Lung (tissue), 12 donors: ENCODE data around the gene HOXA9. TPM values are rescaled to one million over a fixed set of nuclear protein-coding genes. Genes with fewer than 3 reads are reported as not detected.

ENCODE experiments used
- ATAC-seq: fragments of 200-7000 bp; cut with Tn5 transposase; one replicate; pipeline ENCODE4 v1.9.1; 2020; ENCODE audit warnings: moderate number of reproducible peaks; ENCODE audit not compliant: insufficient read depth, low FRiP score
- DNase-seq, 3 donors: peaks; one replicate each; pipeline ENCODE4 v3.0.0-alpha.2; 2013 to 2017
- H3K27ac ChIP-seq, 2 donors: one replicate each; pipeline ENCODE4 v1.5.1; 2013; ENCODE audit warnings: mild to moderate bottlenecking in 2 of 2, moderate library complexity in 2 of 2, control low read depth in 1 of 2, inconsistent platforms in 1 of 2, low read depth in 1 of 2, low read length in 1 of 2
- H3K27me3 ChIP-seq, 3 donors: one replicate each; pipeline ENCODE4 v1.5.1; 2013; ENCODE audit warnings: low read length in 2 of 3; ENCODE audit not compliant: control insufficient read depth in 3 of 3, insufficient read depth in 3 of 3
- H3K36me3 ChIP-seq, 4 donors: one replicate each; pipeline ENCODE4 v1.5.1; 2013; ENCODE audit warnings: low read length in 4 of 4, mild to moderate bottlenecking in 1 of 4, moderate library complexity in 1 of 4; ENCODE audit not compliant: control insufficient read depth in 4 of 4, insufficient read depth in 4 of 4
- H3K4me1 ChIP-seq, 5 donors: one replicate each; pipeline ENCODE4 v1.5.1; 2013; ENCODE audit warnings: low read length in 5 of 5, mild to moderate bottlenecking in 2 of 5, moderate library complexity in 1 of 5; ENCODE audit not compliant: control insufficient read depth in 5 of 5, insufficient read depth in 5 of 5
- H3K4me3 ChIP-seq: one replicate; pipeline ENCODE4 v1.5.1; 2013; ENCODE audit warnings: mild to moderate bottlenecking, control low read depth, moderate library complexity
- H3K9ac ChIP-seq, 2 donors: one replicate each; pipeline ENCODE4 v1.5.1; 2013; ENCODE audit warnings: low read length in 2 of 2, control low read depth in 1 of 2; ENCODE audit not compliant: insufficient read depth in 1 of 2
- H3K9me3 ChIP-seq, 4 donors: one replicate each; pipeline ENCODE4 v1.5.1; 2013; ENCODE audit warnings: low read length in 3 of 4, mild to moderate bottlenecking in 1 of 4, moderate library complexity in 1 of 4; ENCODE audit not compliant: control insufficient read depth in 4 of 4, insufficient read depth in 3 of 4
- CTCF ChIP-seq: IDR thresholded peaks from 2 replicates; pipeline ENCODE4 v1.5.1; 2012; ENCODE audit warnings: mild to moderate bottlenecking; ENCODE audit errors: control extremely low read depth, extremely low read depth
- WGBS, 2 donors: extraction: QIAGEN DNeasy Blood & Tissue Kit; methylation state at CpG; one replicate each; pipeline ENCODE4 v1.1.7; 2013; 5-methylcytosine and 5-hydroxymethylcytosine counted together
- polyA plus RNA-seq, 2 donors: library from polyadenylated mRNA; stranded (reverse); fragments of 200-250 nt; gene quantifications; one replicate each; pipeline ENCODE4 v1.2.1, GENCODE V29; 2013
- total RNA-seq, 2 donors: library from RNA; depleted of rRNA in 1 of 2; stranded (reverse); fragments of >200 nt in 1 of 2; gene quantifications; one replicate each; pipeline ENCODE4 v1.2.1, GENCODE V29; 2014 to 2021
- donor health status: control.
- donor health status: control.
- donor health status: Bipolar disorder and iron deficiency.
- donor health status: healthy.
- donor health status: DM: yes; HTN: yes; CAD: no.

The HOXA9 gene
- total and polyA plus RNA-seq, 4 donors = 0.11 to 0.85 (median 0.43) TPM

- Histone ChIP-seq H3K9me3 (peaks cover 0 to 12% (median 0%) of the 10 kb centered on the region in 4 donors), H3K27me3 (peaks cover 3 to 98% (median 93%) of the 10 kb centered on the region in 3 donors), H3K27ac (no peak overlapping the region), H3K9ac (no peak overlapping the region), H3K4me3 (no peak overlapping the region), H3K36me3 (no peaks in the 10 kb centered on the region), H3K4me1 (peaks cover 0 to 32% (median 16%) of the 10 kb centered on the region in 5 donors)
- no peak for TF ChIP-seq CTCF
- peak in 1 of 3 donors; percentile 16 for DNase-seq
- 12 to 18% methylated on average over 22 of the region's 22 CpGs for WGBS, 2 donors
- ATAC-seq = no peak
Observed at GRCh38 chr7:27189295-27189996, 24.1 kb upstream of the HOXA9 start.

- peak in 2 of 3 donors; percentile 46 to 47 for DNase-seq
- no peaks in the 10 kb centered on the region for H3K36me3 ChIP-seq
- H3K27me3 ChIP-seq = peaks cover 3 to 97% (median 91%) of the 10 kb centered on the region in 3 donors
- peak; percentile 6 for ATAC-seq
- H3K4me1 ChIP-seq = peaks cover 0 to 34% (median 21%) of the 10 kb centered on the region in 5 donors
- no peak overlapping the region for H3K4me3 ChIP-seq
- no peak for TF ChIP-seq CTCF
- 3 to 8% methylated on average over 44 to 49 of the region's 49 CpGs for WGBS, 2 donors
- peaks cover 0 to 12% (median 0%) of the 10 kb centered on the region in 4 donors for H3K9me3 ChIP-seq
- no peak overlapping the region for H3K9ac ChIP-seq
- H3K27ac ChIP-seq = no peak overlapping the region
Observed at GRCh38 chr7:27188386-27189294, 23.3 kb upstream of the HOXA9 start.

- no peak for TF ChIP-seq CTCF
- H3K9ac ChIP-seq = no peak overlapping the region
- peak in 1 of 3 donors; percentile 15 for DNase-seq
- no peaks in the 10 kb centered on the region for H3K36me3 ChIP-seq
- peaks cover 0 to 12% (median 0%) of the 10 kb centered on the region in 4 donors for H3K9me3 ChIP-seq
- peaks cover 3 to 97% (median 94%) of the 10 kb centered on the region in 3 donors for H3K27me3 ChIP-seq
- H3K4me1 ChIP-seq = peaks cover 0 to 30% (median 17%) of the 10 kb centered on the region in 5 donors
- ATAC-seq = no peak
- 6 to 7% methylated on average over 45 to 46 of the region's 46 CpGs for WGBS, 2 donors
- H3K4me3 ChIP-seq = no peak overlapping the region
- H3K27ac ChIP-seq = no peak overlapping the region
Observed at GRCh38 chr7:27187475-27188385, 22.4 kb upstream of the HOXA9 start.
